Suppressor macrophage treated with lipopolysaccharide for 4 hours (primary cell): ENCODE results near the gene VSIG8.
"Not testable (repeated sequence)": the region's sequence is repeated elsewhere in the genome, so short reads cannot be mapped to it uniquely, and the experiment has no call there.

Experiments used
- DNase-seq: peaks from one replicate; pipeline ENCODE4 v3.0.0-alpha.2; 2020

VSIG8 gene, protein sequence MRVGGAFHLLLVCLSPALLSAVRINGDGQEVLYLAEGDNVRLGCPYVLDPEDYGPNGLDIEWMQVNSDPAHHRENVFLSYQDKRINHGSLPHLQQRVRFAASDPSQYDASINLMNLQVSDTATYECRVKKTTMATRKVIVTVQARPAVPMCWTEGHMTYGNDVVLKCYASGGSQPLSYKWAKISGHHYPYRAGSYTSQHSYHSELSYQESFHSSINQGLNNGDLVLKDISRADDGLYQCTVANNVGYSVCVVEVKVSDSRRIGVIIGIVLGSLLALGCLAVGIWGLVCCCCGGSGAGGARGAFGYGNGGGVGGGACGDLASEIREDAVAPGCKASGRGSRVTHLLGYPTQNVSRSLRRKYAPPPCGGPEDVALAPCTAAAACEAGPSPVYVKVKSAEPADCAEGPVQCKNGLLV

DNA sequence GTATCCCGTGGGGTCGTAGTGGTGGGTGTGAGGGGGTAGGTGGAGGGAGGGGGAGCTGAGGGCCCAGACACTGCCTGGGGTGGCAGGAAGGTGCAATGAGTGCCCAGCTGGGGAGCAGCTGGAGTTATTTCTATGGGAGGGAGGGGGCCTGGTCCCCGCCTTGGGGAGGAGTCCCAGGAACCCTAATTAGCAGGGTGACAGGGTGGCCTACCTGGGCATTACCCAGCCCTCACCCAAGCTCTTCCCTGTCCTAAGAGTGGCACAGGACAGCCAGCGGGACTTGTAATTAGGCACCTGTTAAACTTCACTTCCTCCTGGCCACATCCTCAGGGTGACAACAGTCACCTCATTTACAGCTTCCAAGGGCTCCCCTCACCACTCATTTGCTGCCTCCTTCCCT lies at the start of gene VSIG8:
Gene VSIG8, minus strand, starts transcription at position 101 of the 400 bp plus-strand sequence. CDS start 136 bp downstream, outside the sequence.
- no peak for DNase-seq

DNA sequence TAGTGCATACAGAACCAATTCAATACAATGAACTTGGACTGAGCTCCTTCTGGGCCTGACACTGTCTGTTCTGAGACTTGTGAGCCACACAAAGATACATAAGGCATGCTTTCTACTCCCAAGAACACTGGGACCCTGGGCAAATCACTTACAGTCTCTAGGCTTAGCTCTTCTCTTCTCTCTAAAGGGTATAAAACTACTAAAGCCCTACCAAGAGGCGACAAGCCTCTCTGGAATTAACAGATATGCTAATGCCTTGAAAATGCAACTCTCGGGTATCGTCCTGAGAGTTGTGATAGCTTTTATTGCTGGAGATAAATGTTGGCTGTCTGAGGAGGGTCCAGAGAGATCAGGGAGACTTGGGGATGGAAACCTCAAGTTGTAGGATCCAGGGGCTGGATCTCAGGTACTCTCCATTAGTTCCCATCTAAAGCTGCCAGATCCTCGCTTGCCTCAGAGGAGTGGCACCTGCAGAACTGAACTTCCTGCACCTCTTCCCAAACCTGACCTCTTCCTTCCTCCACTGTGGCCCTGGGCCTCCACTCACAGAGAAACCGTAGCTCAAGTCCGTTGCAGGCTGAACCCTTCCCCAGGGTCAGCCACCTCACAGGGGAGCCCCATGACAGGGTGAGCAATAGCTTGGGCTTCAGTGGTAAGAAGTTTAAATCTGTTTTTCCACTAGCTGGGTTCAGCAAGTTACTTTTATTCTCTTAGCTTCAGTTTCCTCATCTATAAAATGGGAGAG lies 49.0 kb upstream of the VSIG8 start:
- no peak for DNase-seq

DNA sequence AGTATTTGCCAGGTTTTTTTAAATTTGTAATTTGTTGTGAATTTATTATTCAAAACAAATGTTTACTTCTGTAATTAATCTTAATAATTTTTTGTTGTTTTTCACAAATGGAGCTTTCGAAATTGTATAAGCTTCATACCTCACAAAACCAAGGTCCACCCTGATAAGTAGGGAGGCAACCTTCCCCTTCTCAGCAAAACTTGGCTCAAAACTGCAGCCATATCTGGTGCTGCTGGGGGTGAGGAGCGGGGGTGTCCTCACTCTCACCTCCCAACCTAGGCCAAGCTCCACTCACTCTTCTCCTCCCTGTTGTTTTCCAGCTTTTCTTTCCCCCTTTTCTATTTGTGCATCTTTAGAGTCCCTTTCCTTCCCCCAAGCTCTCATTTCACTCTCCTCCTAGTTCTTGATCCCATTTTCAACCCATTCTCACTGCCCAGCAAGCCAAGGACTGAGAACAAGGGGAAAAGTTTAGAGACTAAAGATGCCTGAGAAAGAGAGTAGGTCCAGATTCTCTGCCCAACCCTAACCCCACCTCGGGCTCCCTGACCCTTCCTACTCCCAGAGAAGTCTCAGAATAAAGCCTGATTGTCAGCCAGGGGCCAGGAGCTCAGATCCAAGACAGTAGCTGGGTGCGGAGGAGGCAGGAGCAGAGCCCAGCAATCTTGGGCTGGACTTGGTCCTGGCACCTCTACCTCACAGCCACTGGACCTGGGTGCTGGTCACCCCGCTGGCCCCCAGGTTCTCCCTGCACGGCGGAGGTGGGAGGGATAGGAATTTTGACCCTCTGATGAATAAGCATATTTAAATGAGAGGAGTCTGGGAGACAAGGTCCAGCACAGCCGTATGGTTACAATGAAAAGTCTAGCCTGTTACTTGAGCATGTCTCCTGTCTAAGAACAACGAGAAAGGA lies 45.8 kb upstream of the VSIG8 start:
- no peak for DNase-seq

DNA sequence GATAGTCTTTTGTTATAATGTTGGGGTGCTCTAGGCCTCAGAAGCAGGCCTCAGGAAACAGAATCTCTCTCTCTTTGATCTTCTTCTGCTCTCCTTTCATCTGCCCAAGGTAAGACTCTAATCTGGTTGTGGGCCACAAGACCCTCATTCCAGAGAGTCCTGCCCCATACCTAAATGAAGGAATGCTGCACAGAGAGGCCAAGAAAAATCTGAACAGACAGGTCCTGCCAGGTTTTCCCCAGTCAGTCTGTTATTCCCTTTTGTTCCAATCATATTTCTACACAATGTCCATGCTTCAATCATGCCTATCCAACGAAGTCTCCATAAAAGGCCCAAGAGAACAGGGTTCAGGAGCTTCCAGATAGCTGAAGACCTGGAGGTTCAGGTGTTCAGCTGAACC lies 44.5 kb upstream of the VSIG8 start:
- DNase-seq: no peak

DNA sequence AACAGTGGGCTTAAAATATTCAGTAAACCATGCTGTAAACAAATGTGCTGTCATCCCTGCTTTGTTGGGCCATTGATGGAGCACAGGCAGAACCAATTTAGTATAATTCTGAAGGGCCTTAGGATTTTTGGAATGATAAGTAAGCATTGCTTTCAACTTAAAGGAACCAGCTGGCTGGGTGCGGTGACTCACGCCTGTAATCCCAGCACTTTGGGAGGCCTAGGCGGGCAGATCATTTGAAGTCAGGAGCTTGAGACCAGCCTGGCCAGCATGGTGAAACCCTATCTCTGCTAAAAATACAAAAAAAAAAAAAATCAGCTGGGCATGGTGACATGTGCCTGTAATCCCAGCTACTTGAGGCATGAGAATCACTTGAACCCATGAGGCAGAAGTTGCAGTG lies 41.6 kb upstream of the VSIG8 start:
- DNase-seq: not testable (repeated sequence)

DNA sequence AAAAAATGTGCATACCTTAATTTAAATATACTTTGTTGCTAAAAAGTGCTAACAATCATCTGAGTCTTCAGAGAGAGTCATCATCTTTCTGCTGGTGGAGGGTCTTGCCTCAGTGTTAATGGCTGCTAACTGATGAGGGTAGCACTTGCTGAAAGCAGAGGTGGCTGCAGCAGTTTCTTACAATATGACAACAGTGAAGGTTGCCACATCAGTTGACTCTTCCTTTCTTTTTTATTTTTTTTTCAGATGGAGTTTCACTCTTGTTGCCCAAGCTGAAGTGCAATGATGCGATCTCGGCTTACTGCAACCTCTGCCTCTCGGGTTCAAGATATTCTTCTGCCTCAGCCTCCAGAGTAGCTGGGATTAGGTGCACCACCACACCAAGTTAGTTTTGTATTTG lies 40.1 kb upstream of the VSIG8 start:
- peak; percentile 54 for DNase-seq

DNA sequence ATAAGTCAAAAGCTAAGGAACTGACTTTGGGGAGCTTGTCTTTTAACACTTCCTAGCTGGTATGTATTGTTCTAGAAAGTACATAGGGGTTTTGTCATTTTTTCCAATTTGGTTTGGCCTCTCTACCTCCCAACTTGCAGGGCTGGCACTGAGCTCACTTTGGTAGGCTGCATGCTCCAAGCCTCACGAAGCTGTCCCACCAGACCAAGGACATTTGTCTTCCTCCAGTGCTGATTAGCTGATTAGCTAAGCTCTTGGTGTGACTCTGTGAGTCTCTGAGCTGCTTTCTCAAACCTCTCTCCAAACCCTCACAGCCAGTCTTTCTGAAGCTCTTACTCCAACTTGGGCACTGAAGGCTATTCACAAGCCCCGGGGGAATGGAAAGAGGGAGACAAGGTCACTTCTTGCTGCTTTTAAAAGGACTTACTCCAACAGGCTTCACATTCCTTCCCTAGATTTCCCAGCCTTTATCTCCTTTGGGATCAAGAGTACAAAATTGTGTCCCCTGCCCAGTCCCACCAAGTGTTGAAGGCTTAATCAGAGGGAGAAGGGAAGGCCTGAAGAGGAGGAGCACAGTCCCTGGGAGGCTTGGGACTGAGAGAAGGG lies 38.4 kb upstream of the VSIG8 start:
- no peak for DNase-seq

DNA sequence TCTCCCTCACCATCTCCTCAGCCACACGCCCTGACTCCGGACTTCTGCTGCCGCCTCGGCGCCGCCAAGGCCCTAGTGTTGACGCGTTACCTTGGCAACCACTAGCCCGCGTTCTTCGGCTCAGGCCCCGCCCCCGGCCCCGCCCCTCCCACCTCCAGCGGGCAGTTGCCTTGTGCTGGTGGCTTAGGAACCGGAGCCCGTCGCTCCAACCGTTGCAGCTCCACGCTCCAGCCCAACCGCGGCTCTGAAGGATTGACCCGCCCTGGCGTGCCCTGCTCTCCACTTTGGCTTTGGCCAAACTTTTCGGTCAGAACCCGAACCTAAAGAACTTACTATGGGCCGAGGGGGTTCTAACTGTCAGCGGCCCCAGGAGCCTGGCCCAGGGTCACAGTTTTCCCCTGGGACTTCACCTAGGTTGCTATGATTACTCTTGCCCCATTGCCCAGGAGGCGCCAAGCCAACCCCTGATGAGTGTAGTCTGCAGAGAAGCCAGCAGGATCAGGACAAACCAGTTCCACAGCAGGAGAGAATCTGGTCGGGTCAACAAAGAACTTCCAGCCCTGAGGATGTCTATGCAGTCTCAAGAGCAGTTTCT lies 37.7 kb upstream of the VSIG8 start, which contains the start of gene CFAP45:
Gene CFAP45, minus strand, starts transcription at position 80 of the 595 bp plus-strand sequence. Its CDS starts 67 bp downstream, at position 13.
- DNase-seq: peak; percentile 55

DNA sequence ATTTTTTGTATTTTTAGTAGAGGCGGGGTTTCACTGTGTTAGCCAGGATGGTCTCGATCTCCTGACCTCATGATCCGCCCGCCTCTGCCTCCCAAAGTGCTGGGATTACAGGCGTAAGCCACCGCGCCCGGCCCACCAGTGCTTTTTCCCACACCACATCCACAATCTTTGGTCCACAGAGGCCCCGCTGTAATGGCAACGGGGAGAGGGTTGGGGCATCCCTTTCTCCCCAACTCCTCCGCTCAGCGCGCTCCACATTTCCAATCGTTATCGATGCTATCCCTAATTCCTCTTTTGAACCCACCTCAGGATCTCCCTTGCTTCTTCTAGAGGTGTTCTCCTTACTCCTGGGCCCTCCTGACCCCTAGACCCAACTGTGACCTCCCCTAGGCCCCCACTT lies 37.2 kb upstream of the VSIG8 start:
- DNase-seq: not testable (repeated sequence)

DNA sequence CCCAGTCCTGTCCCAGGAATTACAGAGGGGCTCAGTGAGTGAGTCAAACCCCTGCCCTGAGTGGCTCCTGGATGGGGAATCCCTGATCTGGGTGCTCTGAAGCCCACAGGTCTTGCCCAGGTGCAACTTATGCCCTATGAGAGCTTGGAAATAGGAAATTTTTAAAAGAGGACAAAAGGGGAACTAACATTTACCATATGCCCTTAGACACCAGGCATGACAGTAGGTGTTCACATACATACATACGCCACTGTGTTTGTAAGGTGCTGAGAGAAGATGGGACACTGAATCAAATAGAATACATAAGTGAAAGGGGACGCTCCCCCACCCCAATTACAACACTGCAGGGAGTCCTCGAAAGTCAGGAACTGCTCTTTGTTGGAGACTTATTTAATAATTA lies 36.1 kb upstream of the VSIG8 start:
- DNase-seq: no peak

DNA sequence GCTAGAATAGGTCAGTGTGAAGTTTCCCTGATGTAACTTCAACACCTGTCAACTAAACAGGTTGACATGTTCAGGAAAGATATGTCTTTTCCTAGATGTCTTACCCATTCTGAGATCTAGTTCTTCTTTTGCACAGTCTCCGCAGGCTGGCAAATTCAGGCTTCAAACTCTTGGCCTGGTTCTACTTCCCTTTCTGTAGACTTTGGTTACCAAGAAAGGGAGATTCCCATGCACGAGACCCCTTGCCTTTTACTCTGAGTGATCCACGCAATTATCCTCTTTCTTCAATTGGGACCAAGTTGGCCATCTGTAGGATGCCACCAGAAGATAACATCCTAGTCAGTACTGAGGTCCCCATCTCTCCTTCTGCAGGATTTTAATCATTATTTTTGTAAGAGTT lies 35.5 kb upstream of the VSIG8 start:
- DNase-seq: peak; percentile 77

DNA sequence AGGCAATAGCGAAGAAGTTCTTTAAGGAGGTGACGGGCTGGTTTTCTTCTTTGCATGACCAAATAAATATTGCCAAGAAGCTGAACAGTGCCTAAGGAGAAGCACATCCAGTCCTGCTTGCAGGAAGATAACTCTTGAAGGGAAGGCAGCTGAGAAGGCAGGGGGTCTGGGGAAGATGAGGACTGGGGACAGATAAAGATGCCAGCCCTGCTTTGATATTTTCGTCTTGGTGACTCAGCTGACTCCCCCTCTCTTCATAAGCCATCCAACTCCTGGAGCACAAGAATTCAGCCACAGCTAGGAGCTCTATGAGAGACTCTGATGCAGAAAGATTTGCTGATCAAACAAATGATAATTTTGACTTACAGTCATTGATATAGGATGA lies 34.1 kb upstream of the VSIG8 start:
- no peak for DNase-seq

DNA sequence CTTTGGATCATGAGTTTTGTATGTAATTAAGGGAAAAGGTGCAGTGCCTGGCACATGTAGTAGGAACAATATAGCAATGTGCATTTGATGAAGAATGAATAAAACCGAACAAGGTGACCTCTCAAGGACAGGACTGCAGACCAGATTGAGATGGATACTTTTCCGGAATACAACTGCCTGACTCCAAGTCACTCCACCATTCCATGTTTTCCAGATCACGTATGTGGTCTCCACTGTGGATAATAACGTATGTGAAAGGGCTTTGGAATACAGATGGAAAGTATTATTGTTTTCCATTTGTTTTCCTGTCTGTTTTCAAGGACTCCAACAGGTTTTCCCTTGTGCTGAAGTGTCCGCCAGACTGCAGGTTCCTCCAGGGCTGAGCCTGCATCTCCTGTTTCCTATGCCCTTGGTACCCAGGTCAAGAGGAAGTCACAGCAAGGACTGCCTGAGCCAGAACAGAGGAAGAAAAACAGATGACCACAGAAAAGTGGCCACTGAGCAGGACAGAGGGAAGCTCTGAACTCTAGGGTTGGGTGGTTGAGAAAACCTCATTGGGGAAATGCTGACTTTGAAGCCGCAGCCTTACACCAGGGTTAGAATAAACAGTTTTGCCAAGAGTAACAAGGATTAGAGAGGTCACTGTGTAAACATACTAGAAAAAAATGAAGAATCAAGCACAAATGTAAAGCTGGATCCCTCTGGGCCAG lies 33.5 kb upstream of the VSIG8 start:
- peak; percentile 22 for DNase-seq

DNA sequence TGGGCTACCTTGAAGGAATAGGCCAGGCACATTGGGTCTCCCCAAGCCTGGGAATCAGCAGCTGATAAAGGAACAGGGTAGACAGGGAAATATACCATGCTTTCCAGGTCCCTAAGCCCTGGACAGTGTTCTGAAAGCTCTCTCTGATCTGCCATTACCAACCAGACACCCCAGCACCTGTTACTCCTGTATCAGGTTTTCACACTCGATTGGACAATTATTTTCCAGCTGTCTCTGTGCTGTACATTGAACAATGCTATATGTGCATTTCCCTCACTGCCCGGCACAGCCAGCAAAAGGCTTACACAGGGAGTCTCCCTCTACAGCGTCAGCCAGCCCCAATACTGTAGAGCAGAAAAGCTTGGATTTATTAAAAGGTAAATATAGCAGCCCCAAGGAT lies 32.8 kb upstream of the VSIG8 start:
- DNase-seq: no peak

DNA sequence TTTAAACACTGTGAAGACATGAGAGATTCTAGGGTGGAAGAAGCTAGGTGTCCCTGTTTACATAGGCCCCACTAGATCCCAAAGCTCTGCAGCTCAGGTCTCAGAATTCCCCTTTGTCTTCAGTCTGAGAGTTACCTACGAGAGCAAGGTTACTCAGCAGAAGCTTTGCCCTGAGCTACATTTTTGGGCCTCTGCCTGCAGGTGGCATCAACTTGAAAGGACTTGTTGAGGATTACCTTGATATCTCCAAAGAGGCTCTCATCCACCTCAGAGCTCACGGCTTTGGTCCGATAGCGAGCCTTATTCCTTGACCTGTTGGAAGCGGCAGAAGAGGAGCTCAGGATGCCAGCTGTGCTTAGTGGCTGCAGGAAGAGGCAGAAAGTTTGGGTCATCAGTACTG lies 30.5 kb upstream of the VSIG8 start:
- DNase-seq: no peak

DNA sequence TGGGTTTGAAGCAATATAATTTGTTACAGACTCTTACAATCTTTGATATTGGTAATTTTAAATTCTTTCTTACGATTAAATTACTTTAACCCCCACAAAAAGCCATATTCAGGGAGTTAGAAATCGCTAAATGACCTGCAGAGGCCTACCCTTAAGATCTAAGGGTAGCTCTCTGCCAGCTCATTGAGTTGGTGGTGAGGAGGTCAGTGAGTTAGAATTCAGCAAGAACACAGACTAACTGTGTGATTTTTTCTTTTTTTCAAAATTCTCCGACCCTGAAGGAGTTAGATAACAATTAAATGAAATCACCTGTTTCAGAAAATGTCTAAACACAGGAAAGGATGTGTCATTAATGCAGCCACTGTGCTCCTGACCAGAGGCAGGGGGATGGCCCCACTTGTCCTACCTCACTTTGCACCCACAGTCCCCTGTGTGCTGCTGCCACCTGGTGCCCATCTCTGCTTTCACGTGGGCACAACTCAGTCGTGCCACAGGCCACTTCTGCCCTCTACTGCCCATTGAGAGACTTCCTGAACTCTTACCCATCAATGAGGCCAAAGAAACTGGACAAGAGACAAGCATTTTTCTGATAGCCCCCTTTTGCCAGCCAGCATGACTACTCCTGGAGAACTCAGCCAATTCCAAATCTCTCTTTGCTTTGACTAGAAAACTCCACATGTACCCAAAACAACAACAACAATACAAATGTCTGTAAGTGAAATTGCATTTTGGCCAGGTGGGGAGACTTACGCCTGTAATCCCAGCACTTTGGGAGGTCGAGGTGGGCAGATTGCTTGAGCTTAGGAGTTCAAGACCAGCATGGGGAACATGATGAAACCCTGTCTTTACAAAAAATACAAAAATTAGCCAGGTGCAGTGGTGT lies 29.1 kb upstream of the VSIG8 start:
- DNase-seq: peak; percentile 93

DNA sequence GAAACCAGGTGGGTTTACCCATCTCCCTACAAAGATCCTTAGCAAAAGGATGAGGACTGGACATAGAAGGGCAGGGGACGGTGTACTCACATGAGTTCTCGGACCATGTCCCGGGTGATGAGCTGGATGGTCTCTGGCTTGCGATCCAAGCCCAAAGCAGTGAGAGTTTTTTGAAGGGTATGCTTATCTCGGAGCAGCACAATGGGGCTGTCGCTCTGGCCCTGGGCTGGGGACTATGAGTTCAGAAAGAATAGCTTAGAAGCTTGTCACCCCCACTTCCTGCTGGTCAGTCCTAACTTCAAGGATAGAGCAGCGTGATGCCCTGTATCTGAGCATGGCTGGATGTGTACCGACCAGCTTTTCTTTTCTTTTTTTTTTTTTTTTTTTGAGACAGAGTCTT lies 27.9 kb upstream of the VSIG8 start:
- no peak for DNase-seq

DNA sequence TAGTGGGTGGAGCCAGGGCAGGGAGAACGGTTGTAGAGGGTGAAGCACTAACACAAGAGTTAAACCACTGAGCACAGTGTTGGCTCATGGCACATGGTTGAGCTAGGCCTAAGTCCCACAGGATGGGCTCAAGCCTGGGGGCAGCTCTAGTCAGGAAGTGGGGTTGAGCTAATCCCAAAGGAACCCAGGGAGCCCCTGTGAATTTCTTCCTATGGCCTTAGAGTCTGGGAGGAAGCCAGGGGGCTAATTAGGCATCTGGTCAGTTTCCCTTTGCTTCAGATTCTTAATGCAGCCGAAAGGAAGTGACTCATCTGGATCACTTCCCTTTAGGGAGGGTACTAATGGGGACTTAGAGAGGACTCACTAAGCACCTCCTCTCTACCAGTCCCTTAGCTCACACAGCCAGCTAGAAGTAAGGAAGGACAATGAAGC lies 27.4 kb upstream of the VSIG8 start:
- peak; percentile 90 for DNase-seq

DNA sequence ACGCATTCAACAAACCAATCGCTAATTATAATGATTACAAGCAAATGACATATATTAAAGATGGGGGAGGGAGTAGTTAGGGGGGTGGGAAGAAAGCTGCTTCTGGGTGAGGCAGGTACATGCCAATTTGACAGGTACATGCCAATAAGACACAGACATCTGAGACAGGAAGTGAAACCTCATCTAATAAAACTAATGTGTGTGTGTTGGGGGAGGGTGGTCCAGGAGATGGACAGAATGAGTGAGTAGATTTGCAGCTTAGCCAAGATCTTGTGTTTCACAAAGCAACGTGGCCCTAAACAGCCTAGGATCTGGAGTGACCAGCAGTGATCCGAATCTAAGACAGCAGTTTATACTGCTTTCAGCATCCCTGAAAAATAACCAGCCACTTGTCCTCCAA lies 26.7 kb upstream of the VSIG8 start:
- no peak for DNase-seq

DNA sequence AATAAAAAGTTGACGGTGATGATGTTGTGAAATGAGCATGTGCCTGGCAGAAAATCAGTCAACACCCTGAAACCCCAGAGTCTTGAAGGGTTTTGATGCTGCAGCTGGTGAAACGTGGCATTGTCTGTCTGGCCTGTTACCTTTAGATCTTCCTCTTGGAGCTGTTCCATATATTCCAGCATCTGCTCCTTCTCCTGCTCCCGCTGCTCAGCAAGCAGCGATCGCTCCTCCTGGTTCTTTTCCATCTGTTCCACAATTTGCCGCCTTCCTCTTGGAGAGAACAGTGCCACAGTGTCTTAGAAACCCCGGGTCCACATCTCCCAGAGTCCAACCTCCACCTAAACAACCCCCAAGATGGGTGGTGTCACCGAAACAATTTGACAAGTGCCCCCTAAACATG lies 21.8 kb upstream of the VSIG8 start:
- DNase-seq: no peak

DNA sequence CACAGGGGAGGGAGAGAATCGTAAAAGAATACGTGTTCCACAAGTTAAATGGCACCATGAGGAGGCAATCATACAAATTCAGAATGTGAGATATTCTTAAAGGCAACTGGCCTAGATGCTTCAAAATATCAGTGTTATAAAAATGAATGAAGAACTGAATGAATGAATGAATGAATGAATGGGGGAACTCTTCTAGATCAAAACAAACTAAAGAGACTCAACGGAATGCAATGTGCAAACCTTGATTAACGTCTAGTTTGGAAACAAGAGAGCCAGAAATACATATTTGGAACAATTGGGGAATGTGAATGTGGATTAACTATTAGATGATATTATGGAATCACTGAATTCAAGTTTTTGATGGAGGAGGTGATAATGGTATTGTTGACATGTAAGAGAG lies 20.7 kb upstream of the VSIG8 start:
- no peak for DNase-seq
